Activated T-cell treated with anti-CD3 and anti-CD28 coated beads for 1 hour (primary cell): ENCODE measurements around the gene SLC2A10.
"Not testable (repeated sequence)": the region's sequence is repeated elsewhere in the genome, so short reads cannot be mapped to it uniquely, and the experiment has no call there.

Experiments used
- DNase-seq: peaks from one replicate; pipeline ENCODE4 v3.0.0-alpha.2; 2020; ENCODE audit warnings: low read depth

Gene SLC2A10

GRCh38 chr20:46709459-46710152 is at the start of gene SLC2A10:
TSS of gene SLC2A10 (plus strand) at chr20:46709649. CDS start at chr20:46709737, 88 bp downstream.
- DNase-seq: no peak

- no peak for DNase-seq
These were observed 49.0 kb upstream of the SLC2A10 start for GRCh38 chr20:46660487-46660886.

- DNase-seq: no peak
These were observed 47.8 kb upstream of the SLC2A10 start for GRCh38 chr20:46661659-46662058.

- no peak for DNase-seq
These were observed 45.9 kb upstream of the SLC2A10 start for GRCh38 chr20:46663531-46663930.

- no peak for DNase-seq
These were observed 43.8 kb upstream of the SLC2A10 start for GRCh38 chr20:46665602-46666001.

- DNase-seq: no peak
These were observed 43.1 kb upstream of the SLC2A10 start for GRCh38 chr20:46666306-46666705.

- DNase-seq: no peak
These were observed 42.5 kb upstream of the SLC2A10 start for GRCh38 chr20:46666818-46667515.

- DNase-seq: no peak
These were observed 39.2 kb upstream of the SLC2A10 start for GRCh38 chr20:46670228-46670584.

GRCh38 chr20:46670585-46671584 is 38.6 kb upstream of the SLC2A10 start:
- DNase-seq: no peak

- DNase-seq: no peak
These were observed 37.4 kb upstream of the SLC2A10 start for GRCh38 chr20:46671866-46672542.

GRCh38 chr20:46672543-46673148 is 36.8 kb upstream of the SLC2A10 start:
- DNase-seq: no peak

GRCh38 chr20:46673394-46674252 is 35.8 kb upstream of the SLC2A10 start:
- no peak for DNase-seq

- DNase-seq: no peak
These were observed 35.0 kb upstream of the SLC2A10 start for GRCh38 chr20:46674253-46675083.

- DNase-seq: not testable (repeated sequence)
These were observed 32.7 kb upstream of the SLC2A10 start for GRCh38 chr20:46676649-46677316.

- no peak for DNase-seq
These were observed 31.8 kb upstream of the SLC2A10 start for GRCh38 chr20:46677608-46678007.

GRCh38 chr20:46678516-46678915 is 30.9 kb upstream of the SLC2A10 start:
- no peak for DNase-seq

GRCh38 chr20:46680684-46681031 is 28.8 kb upstream of the SLC2A10 start:
- DNase-seq: no peak

GRCh38 chr20:46681032-46681854 is 28.2 kb upstream of the SLC2A10 start:
- peak; percentile 57 for DNase-seq
